ENCODE results near the gene TANC1. TPM values are rescaled to one million over a fixed set of nuclear protein-coding genes. Genes with fewer than 3 reads are reported as not detected.

The TANC1 gene
- polyA plus RNA-seq, 1 donor (not counting 4 experiments of a cell fraction or from before 2014, with no cell fraction given), result 33.5 TPM

DNA sequence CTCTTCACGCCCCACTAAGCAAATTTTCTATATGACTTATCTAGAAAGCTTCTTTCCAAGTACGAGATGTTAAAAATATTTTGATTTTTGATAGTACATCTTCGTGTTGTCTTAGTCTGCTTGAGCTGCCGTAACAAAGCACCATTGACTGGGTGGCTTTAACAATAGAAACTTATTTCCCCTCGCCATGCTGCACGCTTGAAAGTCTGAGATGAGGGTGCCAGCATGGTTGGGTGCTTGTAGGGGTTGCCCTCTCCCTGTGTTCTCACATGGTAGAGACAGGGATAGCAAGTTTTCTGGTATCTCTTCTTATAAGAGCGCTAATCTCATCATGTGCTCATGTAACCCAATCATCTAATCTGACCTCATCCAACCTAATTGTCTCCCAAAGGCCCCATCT is 106.2 kb downstream of the TANC1 start:
- Histone ChIP-seq H3K9me3 (ENCODE audit: control insufficient read depth, low read depth, low read length) (no peaks in the 10 kb centered on the region), H3K9ac (ENCODE audit: control insufficient read depth, extremely low read depth, insufficient read depth, low read length) (no peak overlapping the region), H3K27me3 (ENCODE audit: control insufficient read depth, extremely low read depth, insufficient read depth, low read length) (no peaks in the 10 kb centered on the region), H2AFZ (ENCODE audit: control insufficient read depth, low read length) (no peak overlapping the region), H3K4me3 (ENCODE audit: control insufficient read depth in 2 of 3, extremely low read depth in 1 of 3, insufficient read depth in 2 of 3, low read depth in 1 of 3, low read length in 3 of 3) (no peak overlapping the region), H3K4me2 (ENCODE audit: control insufficient read depth, extremely low read depth, insufficient read depth, low read depth, low read length) (no peak overlapping the region), H3K9me1 (ENCODE audit: control insufficient read depth, extremely low read depth, insufficient read depth, low read length) (no peaks in the 10 kb centered on the region), H3K79me2 (ENCODE audit: control insufficient read depth, insufficient read depth, low read length) (peaks cover 37% of the 10 kb centered on the region), H3K27ac (ENCODE audit: control insufficient read depth, insufficient read depth, low read length) (no peak overlapping the region), H4K20me1 (ENCODE audit: control insufficient read depth, extremely low read depth, insufficient read depth, low read length) (no peaks in the 10 kb centered on the region), H3K4me1 (ENCODE audit: control insufficient read depth, extremely low read depth, insufficient read depth, low read length) (peaks cover 30% of the 10 kb centered on the region), H3K36me3 (ENCODE audit: control insufficient read depth in 2 of 2, extremely low read depth in 1 of 2, insufficient read depth in 2 of 2, low read length in 2 of 2) (no peaks in the 10 kb centered on the region)
- dilution Hi-C loops (cut with MboI; ENCODE audit: extremely low pct_ligation_motif_present, low sequenced_read_pairs), result no loop called here
- TF ChIP-seq, protein P1, sequence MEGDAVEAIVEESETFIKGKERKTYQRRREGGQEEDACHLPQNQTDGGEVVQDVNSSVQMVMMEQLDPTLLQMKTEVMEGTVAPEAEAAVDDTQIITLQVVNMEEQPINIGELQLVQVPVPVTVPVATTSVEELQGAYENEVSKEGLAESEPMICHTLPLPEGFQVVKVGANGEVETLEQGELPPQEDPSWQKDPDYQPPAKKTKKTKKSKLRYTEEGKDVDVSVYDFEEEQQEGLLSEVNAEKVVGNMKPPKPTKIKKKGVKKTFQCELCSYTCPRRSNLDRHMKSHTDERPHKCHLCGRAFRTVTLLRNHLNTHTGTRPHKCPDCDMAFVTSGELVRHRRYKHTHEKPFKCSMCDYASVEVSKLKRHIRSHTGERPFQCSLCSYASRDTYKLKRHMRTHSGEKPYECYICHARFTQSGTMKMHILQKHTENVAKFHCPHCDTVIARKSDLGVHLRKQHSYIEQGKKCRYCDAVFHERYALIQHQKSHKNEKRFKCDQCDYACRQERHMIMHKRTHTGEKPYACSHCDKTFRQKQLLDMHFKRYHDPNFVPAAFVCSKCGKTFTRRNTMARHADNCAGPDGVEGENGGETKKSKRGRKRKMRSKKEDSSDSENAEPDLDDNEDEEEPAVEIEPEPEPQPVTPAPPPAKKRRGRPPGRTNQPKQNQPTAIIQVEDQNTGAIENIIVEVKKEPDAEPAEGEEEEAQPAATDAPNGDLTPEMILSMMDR (optimal IDR thresholded peaks at IDR 0.05 in 1 of 3, IDR thresholded peaks at IDR 0.05 in 1 of 3, conservative IDR thresholded peaks at IDR 0.05 in 1 of 3; ENCODE audit: extremely low read depth in 1 of 3, insufficient read depth in 2 of 3, low read length in 3 of 3), result no peak
- no peak for TF ChIP-seq EZH2 (IDR thresholded peaks at IDR 0.05; ENCODE audit: low read length)
- no peak for DNase-seq (ENCODE audit: low read depth, low spot score)
- no peak for FAIRE-seq

DNA sequence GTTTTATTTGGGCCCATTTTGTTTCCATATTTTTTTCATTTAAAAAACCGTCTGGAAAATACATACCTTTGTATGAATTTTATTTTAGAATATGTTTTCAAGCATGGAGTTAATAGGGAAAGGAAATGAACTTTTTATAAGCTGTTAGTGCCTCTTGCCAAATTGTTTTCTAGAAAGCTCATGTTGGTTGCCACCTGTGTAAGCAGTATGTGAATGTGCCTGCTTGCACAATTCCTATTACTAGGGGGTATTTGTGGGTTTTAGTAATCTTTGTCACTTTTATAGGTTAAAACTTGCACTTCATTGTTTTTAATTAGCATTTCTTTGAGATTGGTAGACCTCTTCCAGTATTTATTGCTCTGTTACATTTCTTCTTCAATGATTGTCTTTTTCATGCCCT is 107.3 kb downstream of the TANC1 start:
- H3K9me3 ChIP-seq (ENCODE audit: control insufficient read depth, low read depth, low read length), result no peaks in the 10 kb centered on the region
- TF ChIP-seq, protein P1 (optimal IDR thresholded peaks at IDR 0.05 in 1 of 3, IDR thresholded peaks at IDR 0.05 in 1 of 3, conservative IDR thresholded peaks at IDR 0.05 in 1 of 3; ENCODE audit: extremely low read depth in 1 of 3, insufficient read depth in 2 of 3, low read length in 3 of 3), result no peak
- no peak for TF ChIP-seq EZH2 (IDR thresholded peaks at IDR 0.05; ENCODE audit: low read length)
- no peak overlapping the region for H2AFZ ChIP-seq (ENCODE audit: control insufficient read depth, low read length)
- peaks cover 25% of the 10 kb centered on the region for H3K4me1 ChIP-seq (ENCODE audit: control insufficient read depth, extremely low read depth, insufficient read depth, low read length)
- no peaks in the 10 kb centered on the region for H3K27me3 ChIP-seq (ENCODE audit: control insufficient read depth, extremely low read depth, insufficient read depth, low read length)
- dilution Hi-C loops (cut with MboI; ENCODE audit: extremely low pct_ligation_motif_present, low sequenced_read_pairs), result no loop called here
- no peaks in the 10 kb centered on the region for H3K9me1 ChIP-seq (ENCODE audit: control insufficient read depth, extremely low read depth, insufficient read depth, low read length)
- H3K79me2 ChIP-seq (ENCODE audit: control insufficient read depth, insufficient read depth, low read length), result peaks cover 42% of the 10 kb centered on the region
- FAIRE-seq, result no peak
- H4K20me1 ChIP-seq (ENCODE audit: control insufficient read depth, extremely low read depth, insufficient read depth, low read length), result no peaks in the 10 kb centered on the region
- peak overlapping the region; percentile 4 for H3K9ac ChIP-seq (ENCODE audit: control insufficient read depth, extremely low read depth, insufficient read depth, low read length)
- no peak overlapping the region for H3K4me3 ChIP-seq (ENCODE audit: control insufficient read depth in 2 of 3, extremely low read depth in 1 of 3, insufficient read depth in 2 of 3, low read depth in 1 of 3, low read length in 3 of 3)
- peak overlapping the region; percentile 19 for H3K4me2 ChIP-seq (ENCODE audit: control insufficient read depth, extremely low read depth, insufficient read depth, low read depth, low read length)
- no peak for DNase-seq (ENCODE audit: low read depth, low spot score)
- peak overlapping the region; percentile 13 for H3K27ac ChIP-seq (ENCODE audit: control insufficient read depth, insufficient read depth, low read length)
- H3K36me3 ChIP-seq (ENCODE audit: control insufficient read depth in 2 of 2, extremely low read depth in 1 of 2, insufficient read depth in 2 of 2, low read length in 2 of 2), result peaks cover 0 to 6% of the 10 kb centered on the region in 2 experiments
